ENCODE results near the gene ABLIM2.

Gene ABLIM2

DNA sequence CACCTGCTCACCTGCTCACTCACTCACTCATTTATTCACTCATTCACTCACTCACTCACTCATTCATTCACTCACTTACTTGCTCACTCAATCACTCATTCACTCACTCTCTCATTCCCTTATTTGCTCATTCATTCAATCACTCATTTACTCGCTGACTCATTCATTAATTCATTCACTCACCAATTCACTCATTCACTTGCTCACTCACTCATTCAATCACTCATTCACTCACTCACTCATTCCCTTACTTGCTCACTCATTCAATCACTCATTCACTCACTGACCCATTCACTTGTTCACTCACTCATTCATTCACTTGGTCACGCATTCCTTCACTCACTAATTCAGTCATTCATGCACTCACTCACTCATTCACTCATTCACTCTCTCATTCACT lies 130.2 kb downstream of the ABLIM2 start:
- DNase-seq (ENCODE audit: low read depth) = no peak

DNA sequence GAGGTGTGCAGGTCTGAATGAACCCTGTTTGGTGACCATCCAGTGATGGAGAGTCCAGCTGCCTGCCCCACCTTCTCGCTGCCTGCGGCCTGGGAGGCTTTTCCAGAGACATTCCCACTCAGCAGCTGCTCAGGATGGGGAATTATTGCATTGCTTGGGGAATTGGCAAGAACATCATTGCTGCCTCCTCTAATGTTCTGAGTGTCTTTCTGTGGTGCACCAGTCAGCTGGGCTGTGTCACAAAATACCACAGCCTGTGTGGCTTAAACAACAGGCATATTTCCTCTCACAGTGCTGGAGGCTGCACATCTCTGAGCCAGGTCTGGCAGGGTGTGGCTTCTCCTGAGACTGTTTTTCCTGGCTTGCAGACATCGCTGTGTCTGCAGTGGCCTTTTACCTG lies 132.2 kb downstream of the ABLIM2 start:
- no peak for DNase-seq (ENCODE audit: low read depth)

DNA sequence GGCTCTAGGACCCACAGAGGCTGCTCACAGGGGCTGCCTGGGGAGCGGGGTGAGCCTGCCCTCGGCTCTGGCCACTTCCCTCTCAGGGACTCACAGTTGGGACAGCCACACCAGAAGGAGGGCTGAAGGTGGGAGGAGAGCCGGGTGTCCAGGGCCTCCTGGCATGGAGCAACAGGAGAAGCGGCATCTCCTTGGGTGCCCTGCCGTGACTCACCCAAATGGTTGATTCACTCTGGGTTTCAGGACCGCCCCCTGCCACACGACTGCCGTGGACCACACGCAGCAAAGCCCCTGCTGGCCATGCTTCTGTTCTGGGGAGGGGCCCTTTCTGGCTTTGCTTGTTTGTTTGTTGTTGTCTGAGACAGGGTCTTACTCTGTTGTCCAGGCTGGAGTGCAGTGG lies 132.9 kb downstream of the ABLIM2 start:
- DNase-seq (ENCODE audit: low read depth) = no peak

DNA sequence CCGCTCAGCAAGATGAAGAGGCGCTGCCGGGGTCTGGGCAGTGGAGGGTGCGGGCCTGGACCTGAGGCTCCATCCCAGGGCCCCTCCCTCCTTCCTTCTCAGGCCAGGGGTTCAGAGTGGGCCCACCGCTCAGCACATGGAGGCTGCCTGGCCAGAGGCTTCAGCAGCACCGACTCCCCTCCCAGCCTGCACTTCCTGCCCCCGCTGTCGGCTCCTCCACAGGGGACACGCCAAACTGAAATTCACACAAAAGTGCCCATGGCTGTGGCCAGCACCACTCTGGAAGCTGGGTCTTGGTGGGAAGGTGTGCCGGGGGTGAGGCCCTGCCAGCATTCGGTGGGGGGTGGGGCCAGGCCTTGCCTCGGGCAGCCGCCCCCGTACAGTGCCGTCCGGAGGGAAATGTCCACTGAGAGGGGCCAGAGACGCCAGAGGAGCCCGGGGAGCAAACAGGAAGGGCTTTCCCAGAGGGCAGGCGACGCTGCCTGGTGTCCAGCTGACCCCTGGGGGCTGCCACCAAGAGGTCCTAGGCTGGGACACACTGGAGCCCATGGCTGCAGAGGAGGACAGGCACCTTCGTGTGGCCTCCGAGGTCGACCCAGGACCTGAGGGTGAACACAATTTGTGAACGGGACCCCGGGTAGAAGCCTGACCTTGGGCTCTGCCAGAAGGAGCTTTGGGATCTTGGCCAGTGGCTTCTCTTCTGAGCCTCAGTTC lies 134.4 kb downstream of the ABLIM2 start:
- DNase-seq (ENCODE audit: low read depth) = no peak

DNA sequence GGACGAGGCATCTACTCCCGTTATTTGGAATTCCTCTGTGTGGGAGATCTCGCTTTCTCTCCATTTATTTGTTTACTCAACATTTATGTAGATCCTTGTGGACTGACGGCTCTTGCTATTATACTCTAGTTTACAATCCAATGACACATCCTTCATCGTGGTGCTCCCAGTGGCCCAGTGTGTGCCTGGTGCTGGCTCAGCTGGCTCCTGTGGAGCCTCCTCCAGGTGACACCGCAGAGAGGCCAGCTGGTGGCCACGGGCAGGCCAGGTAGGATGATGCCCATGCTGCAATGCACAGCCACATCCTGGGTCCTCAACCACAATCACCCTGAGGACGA lies 134.9 kb downstream of the ABLIM2 start:
- DNase-seq (ENCODE audit: low read depth) = no peak

GRCh38 chr4:8022767-8023695 lies 135.6 kb downstream of the ABLIM2 start:
- no peak for DNase-seq (ENCODE audit: low read depth)

GRCh38 chr4:8021796-8022195 lies 136.8 kb downstream of the ABLIM2 start:
- DNase-seq (ENCODE audit: low read depth) = no peak

DNA sequence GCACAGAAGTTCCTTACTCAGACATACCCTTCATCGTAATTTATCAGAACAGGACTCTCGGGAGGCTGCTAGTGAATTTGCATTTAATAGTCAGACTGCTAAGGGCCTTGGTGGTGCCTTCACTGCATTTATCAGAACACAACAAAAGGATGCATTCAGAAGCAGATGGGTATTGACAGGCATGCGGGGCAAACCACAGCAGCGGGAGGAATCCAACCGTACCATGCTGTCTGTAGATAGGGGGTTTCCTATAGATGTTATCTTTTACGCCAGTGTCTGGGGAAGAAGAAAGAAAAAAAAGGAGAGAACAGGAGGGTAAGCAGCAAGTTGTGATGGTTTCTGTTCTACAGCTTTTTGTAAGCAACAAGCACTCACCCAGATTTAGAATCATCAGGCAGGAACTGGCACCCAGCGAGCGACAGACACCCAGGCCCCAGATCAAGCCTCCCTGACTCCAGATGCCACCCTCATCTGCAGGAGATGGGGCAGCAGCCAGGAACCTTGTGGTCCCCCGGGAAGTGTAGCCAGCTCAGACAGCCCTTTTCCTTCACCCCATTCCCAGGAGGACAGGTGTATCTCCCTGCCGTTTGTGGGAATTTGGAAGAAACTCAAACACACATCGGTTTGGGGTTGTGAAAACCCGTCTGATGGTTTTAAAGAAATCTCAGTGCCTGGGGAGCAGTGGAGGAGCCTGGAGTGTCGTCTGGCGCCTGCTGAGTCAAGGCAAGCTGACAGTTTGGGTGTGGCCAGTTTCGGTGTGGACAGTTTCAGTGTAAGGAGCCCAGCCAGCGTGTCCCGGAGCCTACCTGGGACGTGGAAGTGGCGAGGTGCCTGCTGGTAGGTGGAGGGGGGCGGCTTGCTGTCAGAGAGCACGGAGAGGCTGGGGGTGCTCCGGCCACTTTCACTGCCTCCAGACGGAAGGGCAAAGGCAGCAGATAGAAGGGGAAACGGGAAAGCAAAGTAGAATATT lies 138.9 kb downstream of the ABLIM2 start:
- no peak for DNase-seq (ENCODE audit: low read depth)

DNA sequence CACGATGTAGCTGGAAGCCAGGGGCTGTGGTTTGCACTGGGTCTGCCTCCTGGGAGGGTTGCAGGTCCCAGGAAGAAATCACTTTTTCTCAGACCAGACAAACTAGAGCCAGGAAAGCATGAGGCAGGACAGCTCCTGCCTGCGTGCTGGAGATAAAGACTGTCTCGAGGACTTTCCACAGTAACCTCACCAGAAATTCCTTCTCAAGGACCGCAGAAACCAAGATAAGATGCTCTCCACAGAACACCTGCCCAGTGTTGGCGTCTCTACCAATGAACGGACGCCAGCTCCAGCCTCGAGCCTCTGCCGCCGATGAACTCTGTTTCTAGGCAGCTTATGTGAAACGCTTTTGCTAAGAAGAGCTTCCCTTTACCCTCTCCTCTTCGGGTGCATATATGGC lies 142.1 kb downstream of the ABLIM2 start:
- no peak for DNase-seq (ENCODE audit: low read depth)

DNA sequence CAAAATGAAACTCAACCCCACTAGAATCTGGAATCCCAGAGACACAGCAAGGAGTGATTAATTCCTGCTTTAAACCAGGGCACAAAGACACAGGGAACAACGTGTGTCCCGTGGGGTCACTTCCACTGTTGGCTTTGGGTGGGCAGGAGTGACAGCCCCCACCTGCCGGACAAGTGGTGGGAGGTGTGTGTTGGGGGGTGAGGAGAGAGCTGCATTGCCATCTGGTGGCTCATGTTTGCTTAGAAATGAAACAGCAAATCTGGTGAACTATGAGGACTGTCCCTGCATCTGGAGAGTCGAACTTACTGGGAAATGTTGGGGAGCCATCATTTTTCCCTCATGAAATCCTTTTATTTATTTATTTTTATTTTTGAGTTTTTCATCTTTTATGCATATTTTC lies 143.1 kb downstream of the ABLIM2 start:
- DNase-seq (ENCODE audit: low read depth) = no peak

GRCh38 chr4:8013976-8014726 lies 144.5 kb downstream of the ABLIM2 start:
- no peak for DNase-seq (ENCODE audit: low read depth)

GRCh38 chr4:8012517-8012916 lies 146.1 kb downstream of the ABLIM2 start:
- no peak for DNase-seq (ENCODE audit: low read depth)

- no peak for DNase-seq (ENCODE audit: low read depth)
Observed at GRCh38 chr4:8010618-8011017, 148.0 kb downstream of the ABLIM2 start.

- DNase-seq (ENCODE audit: low read depth) = no peak
Observed at GRCh38 chr4:8009710-8010511, 148.7 kb downstream of the ABLIM2 start.

DNA sequence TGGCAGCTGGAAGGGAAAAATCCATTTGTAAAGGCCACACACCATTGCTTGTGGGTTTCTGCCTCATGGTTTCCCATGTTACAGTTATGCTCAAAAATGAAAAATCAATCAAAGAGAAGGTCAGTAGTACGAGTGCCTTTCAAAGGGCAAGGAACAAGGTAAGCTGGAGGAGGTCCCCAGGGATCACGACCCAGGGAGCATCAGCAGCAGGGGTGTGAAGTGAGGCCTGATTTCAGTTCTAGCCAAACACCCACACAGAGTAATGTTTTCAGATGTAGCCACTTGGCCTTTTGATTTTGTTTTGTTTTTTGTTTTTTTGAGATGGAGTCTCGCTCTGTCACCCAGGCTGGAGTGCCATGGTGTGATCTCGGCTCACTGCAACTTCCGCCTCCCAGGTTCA lies 149.5 kb downstream of the ABLIM2 start:
- DNase-seq (ENCODE audit: low read depth) = no peak

DNA sequence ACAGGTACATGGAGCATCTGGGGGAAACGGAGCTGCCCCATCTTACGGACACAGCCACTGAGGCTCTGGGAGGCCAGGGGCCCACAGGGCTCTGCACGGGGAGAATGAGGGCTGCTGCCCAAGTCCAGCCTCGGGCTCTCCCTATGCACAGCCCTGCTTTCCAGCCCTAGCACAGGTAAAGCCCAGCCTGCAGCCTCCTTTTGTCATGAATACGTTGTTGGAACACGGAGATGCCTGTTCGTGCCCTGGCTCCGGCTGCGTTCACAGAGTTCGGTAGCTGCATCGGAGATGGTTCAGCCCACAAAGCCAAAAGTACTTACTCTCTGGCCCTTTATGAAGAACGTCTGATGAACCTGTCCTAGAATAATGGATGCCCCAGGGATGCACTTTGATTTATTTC lies 150.2 kb downstream of the ABLIM2 start:
- DNase-seq (ENCODE audit: low read depth) = no peak

DNA sequence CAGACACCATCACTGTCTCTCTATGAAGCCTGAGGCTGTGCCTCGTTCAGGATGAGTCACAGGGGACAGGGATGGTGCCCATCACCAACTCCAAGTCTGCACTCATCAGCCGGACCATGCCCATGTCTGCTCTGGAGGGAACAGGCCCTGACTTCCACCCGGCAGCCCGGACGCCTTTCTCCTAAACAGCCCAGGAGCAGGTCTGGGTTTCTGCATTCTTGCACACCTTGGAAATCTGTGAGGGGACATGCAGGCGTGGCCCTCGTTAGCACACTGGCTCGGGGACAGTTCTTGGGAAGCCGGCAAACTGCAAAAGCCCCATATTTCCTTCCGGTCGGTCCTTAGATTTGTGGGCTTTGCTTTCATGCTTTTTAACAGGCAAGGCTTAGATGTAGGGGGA lies 151.0 kb downstream of the ABLIM2 start:
- no peak for DNase-seq (ENCODE audit: low read depth)

DNA sequence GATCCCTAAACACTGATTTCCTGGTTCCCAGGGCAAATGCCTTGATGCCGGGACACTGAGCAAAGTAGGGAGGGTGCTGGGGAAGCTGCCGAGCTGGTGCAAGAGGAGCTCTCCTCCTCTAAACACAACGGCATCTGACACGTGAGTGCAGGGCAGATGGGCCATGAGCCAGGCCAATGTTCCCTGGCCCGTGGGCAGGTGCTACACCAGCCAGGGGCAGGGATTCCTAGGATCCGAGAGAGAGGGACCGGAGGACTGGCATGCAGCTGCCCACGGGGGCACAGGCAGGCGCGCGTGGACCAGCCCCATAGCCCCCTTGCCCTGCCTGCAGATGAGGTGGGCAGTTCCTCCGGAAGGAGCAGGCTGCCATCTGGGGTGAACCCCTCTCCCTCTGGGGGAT lies 152.1 kb downstream of the ABLIM2 start:
- DNase-seq (ENCODE audit: low read depth) = no peak

GRCh38 chr4:8005814-8006215 lies 152.8 kb downstream of the ABLIM2 start:
- no peak for DNase-seq (ENCODE audit: low read depth)

GRCh38 chr4:8005033-8005808 lies 153.4 kb downstream of the ABLIM2 start:
- no peak for DNase-seq (ENCODE audit: low read depth)

All from stimulated activated CD8-positive, alpha-beta memory T cell treated with anti-CD3 and anti-CD28 coated beads, Interleukin-15, amount 100 ng/mL, for 1 hour (primary cell).